Upper lobe of right lung (tissue), 1 donor: ENCODE measurements around the gene AGTRAP. TPM values are rescaled to one million over a fixed set of nuclear protein-coding genes. Genes with fewer than 3 reads are reported as not detected.

Source experiments
- ATAC-seq: fragments of 200-7000 bp; cut with Tn5 transposase; one replicate; pipeline ENCODE4 v1.9.1; 2020; ENCODE audit warnings: mild to moderate bottlenecking, moderate library complexity
- DNase-seq: peaks from one replicate; pipeline ENCODE4 v3.0.0-alpha.2; 2020
- H3K27ac ChIP-seq: fragments of 200-600 bp; one replicate; pipeline ENCODE4 v1.8.0; 2022
- H3K27me3 ChIP-seq: fragments of 200-600 bp; one replicate; pipeline ENCODE4 v1.8.0; 2022; ENCODE audit warnings: mild to moderate bottlenecking
- H3K36me3 ChIP-seq: fragments of 200-600 bp; one replicate; pipeline ENCODE4 v1.8.0; 2022
- H3K4me1 ChIP-seq: fragments of 200-600 bp; one replicate; pipeline ENCODE4 v1.8.0; 2022
- H3K4me3 ChIP-seq: fragments of 200-600 bp; one replicate; pipeline ENCODE4 v1.8.0; 2022; ENCODE audit warnings: mild to moderate bottlenecking
- H3K9me3 ChIP-seq: fragments of 200-600 bp; one replicate; pipeline ENCODE4 v1.8.0; 2022
- intact Hi-C: fragments of 100-400 bp; cut with DNase I; formaldehyde crosslinking; loops from one replicate; pipeline ENCODE4 v1.11.0; 2022
- total RNA-seq: library from RNA; stranded (reverse); fragmentation: NEBNext Ultra II Directional; extraction: Animal tissue kit (Norgen Biotek cat#: 25700); gene quantifications from one replicate; pipeline ENCODE4 v1.2.1, GENCODE V29; 2021
- TF ChIP-seq, protein P1 (sequence below): fragments of 200-600 bp; IDR thresholded peaks from one replicate; pipeline ENCODE4 v1.8.0; 2022; ENCODE audit warnings: antibody characterized with exemption
- donor health status: DM: no; HTN: yes; CAD: no; lungs with severe emphysema.

The AGTRAP gene
- total RNA-seq, 1 donor from 2014 or later, result 57.0 TPM

DNA sequence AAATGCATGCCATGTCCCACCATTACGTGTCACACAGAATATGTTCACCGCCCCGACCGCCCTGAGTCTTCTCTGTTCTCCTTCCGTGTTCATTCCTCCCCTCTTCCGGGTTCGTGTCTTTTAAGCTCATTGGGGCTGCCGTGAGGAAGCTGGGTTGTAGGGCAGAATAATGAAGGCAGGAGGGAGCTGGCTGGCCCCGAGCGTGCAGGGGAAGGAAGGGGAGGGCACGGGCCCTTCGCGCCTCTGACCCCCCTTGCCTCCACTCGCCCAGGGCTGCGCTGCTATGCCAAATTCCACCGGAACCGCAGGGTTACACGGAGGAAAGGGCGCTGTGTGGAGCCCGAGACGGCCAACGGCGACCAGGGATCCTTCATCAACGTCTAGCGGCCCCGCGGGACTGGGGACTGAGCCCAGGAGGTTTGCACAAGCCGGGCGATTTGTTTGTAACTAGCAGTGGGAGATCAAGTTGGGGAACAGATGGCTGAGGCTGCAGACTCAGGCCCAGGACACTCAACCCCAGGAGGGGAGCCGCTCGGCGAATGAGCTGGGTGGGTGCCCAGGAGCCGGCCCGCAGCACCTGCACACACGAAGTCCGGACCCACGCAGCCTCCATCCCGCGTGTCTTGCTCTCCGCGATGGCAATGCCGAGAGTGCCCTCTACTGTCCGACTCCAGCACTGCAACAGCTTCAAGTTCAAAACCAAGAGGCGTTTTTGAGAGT lies 16.5 kb upstream of the AGTRAP start:
- Histone ChIP-seq H3K9me3 (no peaks in the 10 kb centered on the region), H3K27me3 (no peaks in the 10 kb centered on the region), H3K27ac (peak overlapping the region; percentile 70), H3K36me3 (no peaks in the 10 kb centered on the region), H3K4me3 (peak overlapping the region; percentile 38), H3K4me1 (no peaks in the 10 kb centered on the region)
- TF ChIP-seq, protein P1, sequence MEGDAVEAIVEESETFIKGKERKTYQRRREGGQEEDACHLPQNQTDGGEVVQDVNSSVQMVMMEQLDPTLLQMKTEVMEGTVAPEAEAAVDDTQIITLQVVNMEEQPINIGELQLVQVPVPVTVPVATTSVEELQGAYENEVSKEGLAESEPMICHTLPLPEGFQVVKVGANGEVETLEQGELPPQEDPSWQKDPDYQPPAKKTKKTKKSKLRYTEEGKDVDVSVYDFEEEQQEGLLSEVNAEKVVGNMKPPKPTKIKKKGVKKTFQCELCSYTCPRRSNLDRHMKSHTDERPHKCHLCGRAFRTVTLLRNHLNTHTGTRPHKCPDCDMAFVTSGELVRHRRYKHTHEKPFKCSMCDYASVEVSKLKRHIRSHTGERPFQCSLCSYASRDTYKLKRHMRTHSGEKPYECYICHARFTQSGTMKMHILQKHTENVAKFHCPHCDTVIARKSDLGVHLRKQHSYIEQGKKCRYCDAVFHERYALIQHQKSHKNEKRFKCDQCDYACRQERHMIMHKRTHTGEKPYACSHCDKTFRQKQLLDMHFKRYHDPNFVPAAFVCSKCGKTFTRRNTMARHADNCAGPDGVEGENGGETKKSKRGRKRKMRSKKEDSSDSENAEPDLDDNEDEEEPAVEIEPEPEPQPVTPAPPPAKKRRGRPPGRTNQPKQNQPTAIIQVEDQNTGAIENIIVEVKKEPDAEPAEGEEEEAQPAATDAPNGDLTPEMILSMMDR, result peak; percentile 97
- intact Hi-C loops, result loop anchor here (5.0 kb wide), 1 partner anchor 67 kb away; the partner anchor contains the start of genes FBXO2 and FBXO44
- ATAC-seq (peak; percentile 94), DNase-seq (peak; percentile 89)

DNA sequence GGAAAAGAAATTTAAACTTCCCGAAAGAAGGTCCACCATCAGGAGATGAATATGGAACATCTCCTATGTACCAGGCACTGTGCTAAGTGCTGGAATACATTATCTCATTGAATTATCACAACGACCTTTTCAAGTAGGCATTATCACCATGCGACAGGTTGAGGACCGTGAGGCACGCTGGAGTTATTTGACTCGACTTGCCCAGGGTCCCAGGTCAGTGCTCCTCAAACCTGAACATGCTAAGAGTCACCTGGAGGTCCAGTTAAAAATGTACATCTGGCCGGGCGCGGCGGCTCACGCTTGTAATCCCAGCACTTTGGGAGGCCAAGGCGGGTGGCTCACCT lies 15.9 kb upstream of the AGTRAP start:
- Histone ChIP-seq H3K27ac (no peak overlapping the region), H3K9me3 (no peaks in the 10 kb centered on the region), H3K36me3 (no peaks in the 10 kb centered on the region), H3K4me3 (peak overlapping the region; percentile 38), H3K27me3 (no peaks in the 10 kb centered on the region), H3K4me1 (no peaks in the 10 kb centered on the region)
- no peak for DNase-seq
- TF ChIP-seq, protein P1, result no peak
- ATAC-seq, result no peak
- intact Hi-C loops, result loop anchor here (5.0 kb wide), 1 partner anchor 68 kb away; the partner anchor contains the start of genes FBXO2 and FBXO44

DNA sequence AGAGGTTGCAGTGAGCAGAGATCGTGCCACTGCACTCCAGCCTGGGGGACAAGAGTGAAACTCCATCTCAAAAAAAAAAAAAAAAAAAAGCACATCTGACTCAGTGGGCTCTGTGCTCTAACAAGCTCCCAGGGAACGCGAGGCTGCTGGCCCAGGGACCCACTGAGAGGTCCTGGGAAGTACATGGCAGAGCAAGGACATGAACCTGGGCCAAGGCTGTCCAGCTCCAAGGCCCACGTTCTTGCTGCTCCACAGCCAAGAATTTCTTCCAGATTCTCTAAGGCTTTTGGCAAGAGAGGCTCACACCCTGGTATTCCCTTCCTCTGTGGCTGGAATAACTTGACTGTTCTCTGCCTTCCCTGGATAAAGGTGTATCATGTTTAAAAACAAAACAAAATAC lies 15.4 kb upstream of the AGTRAP start:
- H3K4me1 ChIP-seq, result no peaks in the 10 kb centered on the region
- no peaks in the 10 kb centered on the region for H3K36me3 ChIP-seq
- no peaks in the 10 kb centered on the region for H3K9me3 ChIP-seq
- H3K4me3 ChIP-seq, result no peak overlapping the region
- intact Hi-C loops, result loop anchor here (5.0 kb wide), 1 partner anchor 68 kb away; the partner anchor contains the start of genes FBXO2 and FBXO44
- ATAC-seq (no peak), DNase-seq (no peak)
- no peak overlapping the region for H3K27ac ChIP-seq
- TF ChIP-seq, protein P1, result no peak
- no peaks in the 10 kb centered on the region for H3K27me3 ChIP-seq

DNA sequence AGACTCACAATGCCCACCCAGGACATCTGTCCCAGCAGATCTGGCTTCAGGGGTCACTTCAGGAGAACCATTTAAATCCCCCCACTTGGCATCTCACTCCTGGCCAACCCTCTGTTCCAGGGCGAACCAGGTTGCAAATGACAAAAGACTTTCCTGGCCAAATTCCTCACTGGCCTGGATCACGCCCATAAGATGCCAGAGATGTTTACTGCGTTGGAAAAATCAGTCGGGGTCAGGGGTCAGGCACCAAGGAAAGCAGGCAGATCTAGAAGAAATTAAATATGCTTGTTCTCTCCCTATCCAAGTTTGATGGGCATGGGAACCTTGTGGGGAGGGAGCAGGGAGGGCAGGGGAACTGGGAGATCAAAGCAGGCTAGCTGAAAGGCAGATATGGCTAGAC lies 14.6 kb upstream of the AGTRAP start:
- intact Hi-C loops, result loop anchor here (5.0 kb wide), 1 partner anchor 69 kb away; the partner anchor contains the start of genes FBXO2 and FBXO44
- ATAC-seq, result no peak

DNA sequence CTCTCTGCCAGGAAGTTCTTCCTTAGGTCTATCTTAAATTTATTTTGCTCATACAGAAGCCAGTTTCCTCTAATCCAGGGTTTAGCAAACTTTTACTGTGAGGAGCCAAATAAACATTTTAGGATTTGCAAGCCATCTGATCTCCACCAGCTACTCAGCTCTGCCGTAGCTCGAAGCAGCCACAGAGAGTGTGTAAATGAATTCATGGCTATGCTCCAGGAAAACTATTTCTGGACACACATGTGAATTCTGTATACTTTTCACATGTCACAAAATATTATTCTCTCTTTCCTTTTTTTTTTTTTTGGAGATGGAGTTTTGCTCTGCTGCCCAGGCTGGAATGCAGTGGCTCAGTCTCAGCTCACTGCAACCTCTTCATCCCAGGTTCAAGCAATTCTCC lies 13.4 kb upstream of the AGTRAP start:
- intact Hi-C loops, result loop anchor here (5.0 kb wide), 1 partner anchor 70 kb away; the partner anchor contains the start of genes FBXO2 and FBXO44
- Histone ChIP-seq H3K4me3 (no peak overlapping the region), H3K27me3 (no peaks in the 10 kb centered on the region), H3K9me3 (no peaks in the 10 kb centered on the region), H3K36me3 (no peaks in the 10 kb centered on the region), H3K4me1 (no peaks in the 10 kb centered on the region), H3K27ac (no peak overlapping the region)
- DNase-seq (no peak), ATAC-seq (no peak)
- TF ChIP-seq, protein P1, result no peak

More for the DNA sequence above, 14.6 kb upstream of the AGTRAP start:
- Histone ChIP-seq H3K4me3 (no peak overlapping the region), H3K36me3 (no peaks in the 10 kb centered on the region), H3K27me3 (no peaks in the 10 kb centered on the region), H3K27ac (no peak overlapping the region), H3K4me1 (no peaks in the 10 kb centered on the region), H3K9me3 (no peaks in the 10 kb centered on the region)
- DNase-seq, result no peak
- TF ChIP-seq, protein P1, result no peak
